NCI-H1092 treated with DMSO at 0.1 percent for 48 hours (cell line): ENCODE data around the gene PLEKHN1.

Experiments
- DNase-seq: peaks from one replicate; lab custom pipeline; 2025; lab: John Stamatoyannopoulos, UW

Gene PLEKHN1

GRCh38 chr1:960363-961131 lies 5.7 kb upstream of the PLEKHN1 start, which contains the start of gene KLHL17:
KLHL17 (plus strand) TSS chr1:960584; CDS start chr1:960694, 110 bp downstream.
- DNase-seq = no peak

GRCh38 chr1:961132-961669 lies 5.1 kb upstream of the PLEKHN1 start:
- no peak for DNase-seq

DNA sequence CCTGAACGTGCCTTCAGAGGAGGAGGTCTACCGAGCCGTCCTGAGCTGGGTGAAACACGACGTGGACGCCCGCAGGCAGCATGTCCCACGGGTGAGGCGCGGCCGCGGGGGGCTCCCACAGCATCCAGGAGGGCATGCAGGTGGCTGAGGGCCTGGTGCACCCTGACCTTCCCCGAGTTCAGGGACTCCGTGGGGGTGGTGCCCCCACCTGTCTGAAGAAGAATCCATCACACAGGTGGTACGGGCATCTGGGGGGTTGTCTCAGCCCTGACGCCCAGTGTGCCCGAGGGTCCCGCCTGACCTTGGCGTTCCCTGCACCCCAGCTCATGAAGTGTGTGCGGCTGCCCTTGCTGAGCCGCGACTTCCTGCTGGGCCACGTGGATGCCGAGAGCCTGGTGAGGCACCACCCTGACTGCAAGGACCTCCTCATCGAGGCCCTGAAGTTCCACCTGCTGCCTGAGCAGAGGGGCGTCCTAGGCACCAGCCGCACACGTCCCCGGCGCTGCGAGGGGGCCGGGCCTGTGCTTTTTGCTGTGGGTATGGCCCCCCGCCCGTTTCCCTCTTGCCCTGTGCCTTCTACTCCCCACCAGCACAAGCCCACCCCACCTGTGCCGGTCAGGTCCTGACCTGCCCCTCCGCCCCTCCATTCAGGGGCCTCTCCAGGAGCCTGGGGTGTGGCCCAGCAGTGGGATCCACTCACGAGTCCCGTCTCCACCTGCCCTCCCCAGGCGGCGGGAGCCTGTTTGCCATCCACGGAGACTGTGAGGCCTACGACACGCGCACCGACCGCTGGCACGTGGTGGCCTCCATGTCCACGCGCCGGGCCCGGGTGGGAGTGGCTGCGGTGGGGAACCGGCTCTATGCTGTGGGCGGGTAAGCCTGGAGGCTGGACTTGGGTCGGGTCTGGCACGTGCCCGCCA lies 3.6 kb upstream of the PLEKHN1 start:
- DNase-seq = no peak

- DNase-seq = no peak
Observed at GRCh38 chr1:963301-963651, 3.0 kb upstream of the PLEKHN1 start.

DNA sequence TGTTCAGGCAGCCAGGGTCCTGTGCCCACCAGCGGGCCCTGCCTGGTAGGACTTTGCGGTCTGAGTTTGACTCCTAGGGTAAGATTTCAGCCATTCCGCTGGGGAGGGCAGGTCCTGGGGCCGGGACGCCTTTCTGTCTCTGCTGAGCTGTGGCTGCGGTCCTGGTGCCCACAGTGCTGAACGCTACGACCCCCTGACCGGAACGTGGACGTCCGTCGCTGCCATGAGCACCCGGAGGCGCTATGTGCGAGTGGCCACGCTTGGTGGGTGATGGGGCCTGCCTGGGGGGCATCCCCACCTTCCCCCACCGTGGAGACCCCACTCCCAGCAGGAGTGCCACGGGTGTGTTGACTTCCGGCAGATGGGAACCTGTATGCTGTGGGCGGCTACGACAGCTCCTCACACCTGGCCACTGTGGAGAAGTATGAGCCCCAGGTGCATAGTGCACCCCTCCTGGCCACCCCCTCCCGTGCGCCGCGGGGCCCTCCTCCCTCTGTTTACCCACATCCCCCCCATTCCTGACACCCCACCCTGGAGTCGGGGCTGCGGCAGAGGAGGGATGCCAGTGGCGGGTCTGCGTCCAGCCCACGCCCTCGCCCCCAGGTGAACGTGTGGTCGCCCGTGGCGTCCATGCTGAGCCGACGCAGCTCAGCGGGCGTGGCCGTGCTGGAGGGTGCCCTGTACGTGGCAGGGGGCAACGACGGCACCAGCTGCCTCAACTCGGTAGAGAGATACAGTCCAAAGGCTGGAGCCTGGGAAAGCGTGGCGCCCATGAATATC lies 2.3 kb upstream of the PLEKHN1 start:
- no peak for DNase-seq

DNA sequence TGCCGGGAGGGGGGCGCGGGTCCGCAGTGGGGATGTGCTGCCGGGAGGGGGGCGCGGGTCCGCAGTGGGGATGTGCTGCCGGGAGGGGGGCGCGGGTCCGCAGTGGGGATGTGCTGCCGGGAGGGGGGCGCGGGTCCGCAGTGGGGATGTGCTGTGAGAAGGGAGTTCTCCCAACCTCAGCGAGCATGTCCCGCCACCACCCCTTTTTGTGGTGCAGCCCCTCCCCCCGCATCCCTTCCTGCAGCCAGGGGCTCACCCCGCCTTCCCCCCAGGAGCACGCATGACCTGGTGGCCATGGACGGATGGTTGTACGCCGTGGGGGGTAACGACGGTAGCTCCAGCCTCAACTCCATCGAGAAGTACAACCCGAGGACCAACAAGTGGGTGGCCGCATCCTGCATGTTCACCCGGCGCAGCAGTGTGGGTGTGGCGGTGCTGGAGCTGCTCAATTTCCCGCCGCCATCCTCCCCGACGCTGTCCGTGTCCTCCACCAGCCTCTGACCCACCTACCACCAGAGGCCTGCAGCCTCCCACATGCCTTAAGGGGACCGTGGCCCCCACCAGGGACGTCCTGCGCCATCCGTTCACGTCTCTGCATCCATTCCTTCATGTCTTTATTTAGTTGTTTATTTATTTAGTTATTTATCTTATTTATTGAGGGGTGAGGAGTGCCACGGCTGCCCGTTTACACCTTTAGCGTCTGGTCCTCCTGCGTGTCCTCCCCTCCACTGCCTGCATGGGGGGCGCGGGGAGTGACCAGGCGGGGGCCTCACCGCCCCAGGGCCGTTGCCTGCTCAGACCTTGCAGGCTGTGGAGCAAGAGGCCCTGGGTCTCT lies 1.4 kb upstream of the PLEKHN1 start:
- DNase-seq = no peak

- DNase-seq = no peak
Observed at GRCh38 chr1:965526-966134, 652 bp upstream of the PLEKHN1 start.

GRCh38 chr1:966704-967300 lies 520 bp downstream of the PLEKHN1 start:
- DNase-seq = no peak

DNA sequence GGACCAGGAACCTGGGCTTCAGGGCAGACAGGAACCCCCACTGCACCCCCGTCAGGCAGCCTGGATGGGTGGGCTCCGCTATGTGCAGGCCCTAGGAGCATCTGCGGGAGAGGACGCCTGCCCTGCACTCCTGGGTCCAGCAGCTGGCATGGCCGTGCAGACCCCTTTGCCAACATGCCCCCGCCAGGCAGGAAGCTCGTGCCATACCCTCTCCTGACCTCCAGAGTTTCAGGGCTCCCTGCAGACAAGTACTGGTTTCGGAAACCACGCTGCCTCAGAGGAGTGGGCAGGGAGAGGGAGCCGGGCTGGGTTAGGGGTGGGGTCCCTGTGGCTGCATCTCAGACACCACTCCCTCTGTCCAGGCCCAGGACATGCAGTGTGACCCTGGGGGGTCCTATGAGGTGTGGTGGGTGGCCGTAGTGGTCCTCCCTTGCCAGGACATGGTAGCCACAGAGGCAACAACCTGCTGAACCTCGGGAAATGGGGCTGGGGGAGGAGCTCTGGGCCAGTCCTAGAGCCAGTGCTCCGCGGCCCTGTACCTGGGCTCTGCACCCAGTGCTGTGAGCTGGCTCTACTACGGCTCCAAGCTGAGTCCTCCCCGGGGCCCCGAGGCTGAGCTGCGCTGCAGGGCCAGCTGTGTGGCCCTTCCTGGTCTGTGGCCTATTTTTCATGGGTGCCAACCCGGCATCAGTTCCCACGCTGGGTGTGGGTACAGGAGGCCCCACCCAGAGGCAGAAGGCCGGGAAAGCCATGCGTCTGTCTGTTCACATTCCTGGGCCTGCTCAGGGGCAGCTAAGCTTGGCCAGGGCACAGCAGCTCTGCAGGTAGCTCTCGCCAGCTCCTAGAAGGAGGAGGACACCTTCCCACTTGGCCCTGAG lies 1.4 kb downstream of the PLEKHN1 start:
- no peak for DNase-seq

GRCh38 chr1:969260-969855 lies 3.1 kb downstream of the PLEKHN1 start:
- DNase-seq = no peak

DNA sequence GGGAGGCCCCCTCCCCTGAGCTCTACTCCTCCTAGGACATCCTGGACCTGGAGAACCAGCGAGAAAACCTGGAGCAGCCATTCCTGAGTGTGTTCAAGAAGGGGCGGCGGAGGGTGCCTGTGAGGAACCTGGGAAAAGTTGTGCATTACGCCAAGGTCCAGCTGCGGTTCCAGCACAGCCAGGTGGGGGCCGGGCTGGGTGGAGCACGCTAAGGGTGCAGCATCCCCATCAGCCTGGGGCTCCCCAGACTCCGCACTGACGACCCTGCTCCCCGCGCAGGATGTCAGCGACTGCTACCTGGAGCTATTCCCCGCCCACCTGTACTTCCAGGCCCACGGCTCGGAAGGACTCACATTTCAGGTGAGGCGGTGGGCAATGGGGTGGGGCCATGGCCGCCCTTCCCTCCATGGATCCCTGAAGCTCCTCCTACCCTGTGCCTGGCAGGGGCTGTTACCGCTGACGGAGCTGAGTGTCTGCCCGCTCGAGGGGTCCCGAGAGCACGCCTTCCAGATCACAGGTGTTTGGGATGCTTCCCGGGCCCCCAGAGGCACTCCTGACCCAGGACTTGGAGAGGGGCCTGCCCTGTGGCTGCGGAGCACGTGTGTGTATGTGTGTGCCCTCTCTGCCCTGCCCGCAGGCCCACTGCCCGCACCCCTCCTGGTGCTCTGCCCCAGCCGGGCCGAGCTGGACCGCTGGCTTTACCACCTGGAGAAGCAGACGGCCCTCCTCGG lies 4.1 kb downstream of the PLEKHN1 start:
- DNase-seq = no peak

GRCh38 chr1:970973-971730 lies 4.9 kb downstream of the PLEKHN1 start:
- DNase-seq = no peak

GRCh38 chr1:971751-972506 lies 5.6 kb downstream of the PLEKHN1 start:
- DNase-seq = no peak

DNA sequence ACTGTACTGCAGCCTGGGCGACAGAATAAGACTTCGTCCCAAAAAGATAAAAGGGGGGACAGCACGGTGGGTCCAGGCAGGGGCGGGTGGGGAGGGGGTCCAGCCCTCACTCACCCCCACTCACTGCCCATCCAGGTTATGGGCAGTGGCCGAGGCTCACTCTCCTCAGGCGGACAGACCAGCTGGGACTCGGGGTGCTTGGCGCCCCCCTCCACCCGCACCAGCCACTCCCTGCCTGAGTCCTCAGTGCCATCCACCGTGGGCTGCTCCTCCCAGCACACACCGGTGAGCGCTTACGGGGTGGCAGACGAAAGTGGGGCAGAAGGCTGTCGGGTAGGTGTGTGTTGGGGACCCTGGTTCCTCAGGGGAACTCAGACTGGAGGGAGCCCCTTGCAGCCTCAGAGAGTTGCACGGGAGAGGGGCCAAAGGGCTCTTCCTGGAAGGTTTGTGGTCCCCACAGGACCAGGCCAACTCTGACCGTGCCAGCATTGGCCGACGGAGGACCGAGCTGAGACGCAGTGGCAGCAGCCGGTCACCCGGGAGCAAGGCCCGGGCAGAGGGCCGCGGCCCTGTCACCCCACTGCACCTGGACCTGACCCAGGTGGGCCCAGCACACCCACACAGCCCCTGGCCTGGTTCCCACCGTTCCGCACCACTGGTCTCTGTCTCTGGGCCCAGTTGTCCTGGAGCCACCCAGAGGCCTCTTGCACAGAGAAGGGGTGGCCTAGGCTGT lies 6.6 kb downstream of the PLEKHN1 start:
- DNase-seq = no peak

DNA sequence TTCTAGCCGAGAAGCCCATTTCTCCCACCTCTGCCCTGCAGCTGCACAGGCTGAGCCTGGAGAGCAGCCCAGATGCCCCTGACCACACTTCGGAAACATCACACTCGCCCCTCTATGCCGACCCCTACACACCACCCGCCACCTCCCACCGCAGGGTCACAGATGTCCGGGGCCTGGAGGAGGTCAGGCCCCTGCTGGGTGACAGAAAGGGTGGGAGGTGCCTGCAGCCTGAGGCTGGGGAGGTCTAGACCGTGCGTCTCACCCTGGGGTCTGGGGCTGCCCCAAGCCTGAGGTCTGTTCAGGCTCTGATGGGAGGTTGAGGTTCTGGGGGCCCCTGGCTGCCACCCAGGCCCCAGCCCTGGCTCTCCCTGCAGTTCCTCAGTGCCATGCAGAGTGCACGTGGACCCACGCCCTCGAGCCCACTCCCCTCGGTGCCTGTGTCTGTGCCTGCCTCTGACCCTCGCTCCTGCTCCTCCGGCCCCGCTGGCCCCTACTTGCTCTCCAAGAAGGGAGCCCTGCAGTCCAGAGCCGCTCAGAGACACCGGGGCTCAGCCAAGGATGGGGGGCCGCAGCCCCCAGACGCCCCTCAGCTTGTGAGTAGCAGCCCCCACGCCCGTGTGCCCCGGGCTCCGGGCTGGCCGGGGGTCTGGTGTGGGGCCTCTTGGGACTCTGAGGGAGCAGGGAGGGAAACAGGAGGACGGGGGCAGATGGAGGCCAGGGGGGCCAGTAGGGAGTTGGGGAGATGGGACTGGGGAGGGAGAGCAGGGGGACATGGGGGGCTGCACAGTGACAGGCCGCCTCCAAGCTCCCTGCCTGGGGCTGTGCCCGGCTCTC lies 7.4 kb downstream of the PLEKHN1 start:
- DNase-seq = no peak
